ENCODE measurements around the gene TMEM131L. TPM values are rescaled to one million over a fixed set of nuclear protein-coding genes. Genes with fewer than 3 reads are reported as not detected.
"Not testable (repeated sequence)": the region's sequence is repeated elsewhere in the genome, so short reads cannot be mapped to it uniquely, and the experiment has no call there.

TMEM131L gene
- total RNA-seq, 1 experiment from 2014 or later, result 19.7 TPM

DNA sequence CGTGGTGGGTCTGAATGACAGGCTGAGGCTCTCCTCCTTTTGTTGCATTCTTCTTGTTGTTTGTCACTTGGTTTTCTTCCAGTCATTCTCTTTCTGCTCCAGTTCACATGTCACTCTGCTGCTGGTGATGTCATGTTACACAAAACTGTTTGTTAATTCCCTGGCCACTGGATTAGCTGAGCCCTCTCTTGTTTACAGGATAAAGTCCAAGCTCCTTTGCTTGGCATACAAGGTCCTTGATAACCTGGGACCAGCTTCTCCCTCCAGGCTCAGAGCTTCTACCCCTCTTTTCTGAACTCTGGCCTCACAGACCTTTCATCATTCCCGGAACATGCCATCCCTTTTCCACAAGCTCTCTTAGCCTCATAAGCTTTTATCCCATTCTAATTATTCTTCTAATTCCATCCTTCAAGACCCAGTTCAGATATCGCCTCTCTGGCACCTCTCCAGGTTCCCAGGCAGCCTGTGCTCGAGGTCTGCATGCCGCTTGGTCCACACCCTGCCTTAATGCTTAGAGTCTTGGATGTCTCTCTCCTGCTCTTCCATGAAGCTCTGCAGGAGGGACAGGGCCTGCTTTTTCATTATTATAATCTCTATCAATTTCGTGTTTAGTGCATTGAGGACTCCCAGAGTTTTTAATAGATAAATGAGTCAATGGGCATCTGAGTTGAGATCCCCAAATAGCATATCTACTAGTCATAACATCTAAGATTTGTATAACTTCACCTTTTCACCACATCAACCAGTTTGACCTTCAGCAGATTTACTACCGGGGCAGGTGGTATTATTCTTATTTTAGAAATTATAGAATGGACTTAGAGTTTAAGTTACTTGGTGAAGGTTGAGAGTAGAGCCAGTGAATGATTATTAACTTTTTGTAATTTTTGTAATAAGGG lies 98.7 kb downstream of the TMEM131L start (continued):
- TF ChIP-seq YY1 (IDR thresholded peaks at IDR 0.05; ENCODE audit: extremely low read depth, insufficient replicate concordance, low read depth, low read length), result no peak
- no peak for TF ChIP-seq SRF (IDR thresholded peaks at IDR 0.05; ENCODE audit: low read depth)
- no peak for TF ChIP-seq FOSL1 (IDR thresholded peaks at IDR 0.05; ENCODE audit: low read depth)
- no peak for TF ChIP-seq ELF1 (IDR thresholded peaks at IDR 0.05; ENCODE audit: borderline replicate concordance, low read depth)

DNA sequence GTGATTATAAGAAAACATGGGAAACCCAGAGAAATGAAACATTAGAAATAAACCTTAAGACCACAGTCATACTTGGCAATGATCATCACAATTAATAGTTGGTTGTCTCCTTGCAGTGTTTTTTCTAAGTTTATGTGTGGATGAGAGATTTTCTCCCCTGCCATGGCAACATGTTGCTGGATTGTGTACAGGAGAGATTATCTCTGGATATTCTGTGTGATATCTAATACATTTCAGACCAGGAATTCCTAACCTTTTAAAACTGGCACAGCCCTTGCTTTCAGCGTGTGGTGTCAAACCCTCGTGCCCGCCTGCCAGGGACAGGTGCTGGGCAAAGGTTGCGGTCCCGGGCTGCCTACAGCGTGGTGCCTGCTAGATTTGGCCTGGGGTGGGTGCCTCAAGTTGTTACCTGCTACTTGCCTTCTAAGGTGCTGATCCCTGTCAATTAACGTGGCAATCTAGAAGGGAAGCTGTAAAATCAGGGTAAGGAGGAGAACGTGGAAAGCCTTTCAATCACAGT lies 100.5 kb downstream of the TMEM131L start:
- TF ChIP-seq YY1 (IDR thresholded peaks at IDR 0.05; ENCODE audit: extremely low read depth, insufficient replicate concordance, low read depth, low read length) (no peak), CBX3 (IDR thresholded peaks at IDR 0.05; ENCODE audit: low read depth) (no peak)
- TF ChIP-seq, protein P1, sequence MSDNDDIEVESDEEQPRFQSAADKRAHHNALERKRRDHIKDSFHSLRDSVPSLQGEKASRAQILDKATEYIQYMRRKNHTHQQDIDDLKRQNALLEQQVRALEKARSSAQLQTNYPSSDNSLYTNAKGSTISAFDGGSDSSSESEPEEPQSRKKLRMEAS (IDR thresholded peaks at IDR 0.05), result no peak
- Histone ChIP-seq H3K9ac (ENCODE audit: low read length) (no peak overlapping the region), H3K36me3 (ENCODE audit: control insufficient read depth in 1 of 2, insufficient read depth in 2 of 2, low read length in 2 of 2) (no peaks in the 10 kb centered on the region), H3K4me1 (ENCODE audit: control insufficient read depth in 1 of 2, insufficient read depth in 2 of 2, low read length in 2 of 2) (peaks cover 23 to 34% of the 10 kb centered on the region in 2 experiments), H4K20me1 (ENCODE audit: insufficient read depth) (no peaks in the 10 kb centered on the region), H3K4me3 (replicated peaks in 1 of 2; ENCODE audit: low read depth in 1 of 2, low read length in 2 of 2) (no peak overlapping the region), H3K4me2 (ENCODE audit: low read length) (peak overlapping the region; percentile 44; the same call in 1 of the 2 replicates), H3K27me3 (ENCODE audit: insufficient read depth, low read length) (no peaks in the 10 kb centered on the region), H3K9me2 (ENCODE audit: insufficient read depth) (no peaks in the 10 kb centered on the region), H2AFZ (ENCODE audit: low read depth, low read length, poor library complexity, severe bottlenecking) (no peak overlapping the region), H3K79me2 (ENCODE audit: insufficient read depth, low read length) (no peaks in the 10 kb centered on the region; the same call in 1 of the 2 replicates), H3K27ac (ENCODE audit: low read depth, low read length) (no peak overlapping the region), H3K9me3 (ENCODE audit: control insufficient read depth in 1 of 2, insufficient read depth in 1 of 2, low read depth in 1 of 2, low read length in 2 of 2) (no peaks in the 10 kb centered on the region)
- DNase-seq (ENCODE audit: low read depth, low spot score) (no peak), ATAC-seq (no peak)
- CTCF ChIA-PET, result no interaction called here
- RAD21 ChIA-PET (ENCODE audit: low non-redundant PET in 1 of 2, low total read pairs in 2 of 2, uncharacterized antibody in 2 of 2, unreplicated experiment in 2 of 2), result no interaction called here
- POLR2A ChIA-PET, result no interaction called here
- no TSS peak for BruUV-seq (replicated peaks)
- intact Hi-C loops (cut with micrococcal nuclease), result no loop called here

DNA sequence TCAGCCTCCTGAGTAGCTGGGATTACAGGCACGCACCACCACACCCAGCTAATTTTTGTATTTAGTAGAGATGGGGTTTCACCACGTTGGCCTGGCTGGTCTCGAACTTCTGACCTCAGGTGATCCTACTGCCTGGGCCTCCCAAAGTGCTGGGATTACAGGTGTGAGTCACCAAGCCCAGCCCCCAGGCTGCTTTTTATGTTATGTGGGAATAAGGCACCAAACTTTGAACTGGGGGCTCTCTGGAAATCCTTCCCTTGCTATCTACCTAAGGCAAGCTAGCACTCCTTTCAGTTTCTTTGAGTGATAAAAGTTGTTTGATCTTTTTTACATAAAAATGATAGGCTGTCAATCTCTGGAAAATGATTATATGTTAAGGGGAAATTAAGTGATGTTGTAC lies 101.5 kb downstream of the TMEM131L start:
- CTCF ChIA-PET; intact Hi-C loops (cut with micrococcal nuclease); H3K9ac ChIP-seq (ENCODE audit: low read length); BruUV-seq (replicated peaks); H2AFZ ChIP-seq (ENCODE audit: low read depth, low read length, poor library complexity, severe bottlenecking); H3K9me2 ChIP-seq (ENCODE audit: insufficient read depth); RAD21 ChIA-PET (ENCODE audit: low non-redundant PET in 1 of 2, low total read pairs in 2 of 2, uncharacterized antibody in 2 of 2, unreplicated experiment in 2 of 2); H3K27me3 ChIP-seq (ENCODE audit: insufficient read depth, low read length); H3K79me2 ChIP-seq (ENCODE audit: insufficient read depth, low read length); H3K4me3 ChIP-seq (replicated peaks in 1 of 2; ENCODE audit: low read depth in 1 of 2, low read length in 2 of 2); H3K27ac ChIP-seq (ENCODE audit: low read depth, low read length); H3K9me3 ChIP-seq (ENCODE audit: control insufficient read depth in 1 of 2, insufficient read depth in 1 of 2, low read depth in 1 of 2, low read length in 2 of 2); DNase-seq (ENCODE audit: low read depth, low spot score); H4K20me1 ChIP-seq (ENCODE audit: insufficient read depth); H3K36me3 ChIP-seq (ENCODE audit: control insufficient read depth in 1 of 2, insufficient read depth in 2 of 2, low read length in 2 of 2); POLR2A ChIA-PET: not testable (repeated sequence)
- Histone ChIP-seq H3K4me2 (ENCODE audit: low read length) (peak overlapping the region; percentile 44), H3K4me1 (ENCODE audit: control insufficient read depth in 1 of 2, insufficient read depth in 2 of 2, low read length in 2 of 2) (peaks cover 23 to 34% of the 10 kb centered on the region in 2 experiments)
- ATAC-seq, result peak; percentile 47
